GM21529 (cell line): Measurements from ENCODE around the gene ATP1B3.
"Not testable (repeated sequence)": the region's sequence is repeated elsewhere in the genome, so short reads cannot be mapped to it uniquely, and the experiment has no call there.

Source experiments
- ATAC-seq: cut with Tn5 transposase; IDR thresholded peaks from one replicate; pipeline ENCODE4 v1.9.1; 2021; ENCODE audit not compliant: unreplicated experiment

ATP1B3 gene

GRCh38 chr3:141860086-141860669 lies 16.3 kb upstream of the ATP1B3 start:
- ATAC-seq = no peak

GRCh38 chr3:141860766-141861513 lies 15.5 kb upstream of the ATP1B3 start:
- no peak for ATAC-seq

GRCh38 chr3:141862279-141862816 lies 14.1 kb upstream of the ATP1B3 start:
- ATAC-seq = no peak

- ATAC-seq = no peak
These were observed 13.0 kb upstream of the ATP1B3 start for GRCh38 chr3:141863491-141863890.

- no peak for ATAC-seq
These were observed 12.0 kb upstream of the ATP1B3 start for GRCh38 chr3:141864281-141864970.

GRCh38 chr3:141865101-141865500 lies 11.3 kb upstream of the ATP1B3 start:
- ATAC-seq = no peak

GRCh38 chr3:141870091-141870687 lies 6.3 kb upstream of the ATP1B3 start:
- no peak for ATAC-seq

GRCh38 chr3:141875374-141875892 lies 1.0 kb upstream of the ATP1B3 start:
- peak; percentile 56 for ATAC-seq

- ATAC-seq = peak; percentile 50
These were observed 506 bp upstream of the ATP1B3 start for GRCh38 chr3:141875893-141876380.

- ATAC-seq = peak; percentile 16
These were observed 613 bp downstream of the ATP1B3 start for GRCh38 chr3:141876891-141877621.

GRCh38 chr3:141877911-141878310 lies 1.5 kb downstream of the ATP1B3 start:
- no peak for ATAC-seq

- ATAC-seq = no peak
These were observed 1.9 kb downstream of the ATP1B3 start for GRCh38 chr3:141878326-141878725.

- no peak for ATAC-seq
These were observed 2.4 kb downstream of the ATP1B3 start for GRCh38 chr3:141878817-141879216.

GRCh38 chr3:141881702-141882101 lies 5.3 kb downstream of the ATP1B3 start:
- ATAC-seq = no peak

GRCh38 chr3:141887051-141887450 lies 10.6 kb downstream of the ATP1B3 start:
- no peak for ATAC-seq

- ATAC-seq = not testable (repeated sequence)
These were observed 12.1 kb downstream of the ATP1B3 start for GRCh38 chr3:141888548-141888947.

- no peak for ATAC-seq
These were observed 18.2 kb downstream of the ATP1B3 start for GRCh38 chr3:141894524-141895176.

- ATAC-seq = no peak
These were observed 19.3 kb downstream of the ATP1B3 start for GRCh38 chr3:141895731-141896130.

- no peak for ATAC-seq
These were observed 22.5 kb downstream of the ATP1B3 start for GRCh38 chr3:141898908-141899307.

GRCh38 chr3:141900343-141900742 lies 23.9 kb downstream of the ATP1B3 start:
- no peak for ATAC-seq
